OCI-LY1 (cell line): Measurements from ENCODE around the gene SSBP3.

ENCODE experiments used
- H2AFZ ChIP-seq: fragments of 200-600 bp; sonication (generic), shearing (Covaris generic); 2 replicates; pipeline ENCODE4 v1.6.0; 2014; ENCODE audit warnings: antibody characterized with exemption, mild to moderate bottlenecking, low read length
- H3F3A ChIP-seq: fragments of 200-600 bp; sonication (generic), shearing (Covaris generic); 2 replicates; pipeline ENCODE4 v1.6.0; 2014; ENCODE audit warnings: mild to moderate bottlenecking, antibody characterized with exemption, low read length, moderate library complexity; ENCODE audit not compliant: insufficient read depth
- H3K27ac ChIP-seq: fragments of 200-600 bp; sonication (generic); 2 replicates; pipeline ENCODE4 v1.5.1; 2014; ENCODE audit warnings: low read length, mixed run types, mild to moderate bottlenecking, low read depth; ENCODE audit not compliant: poor library complexity, severe bottlenecking
- H3K27me3 ChIP-seq: fragments of 200-600 bp; sonication (generic); 2 replicates; pipeline ENCODE4 v1.6.0; 2014; ENCODE audit warnings: antibody characterized with exemption, mild to moderate bottlenecking, low read length, moderate library complexity; ENCODE audit not compliant: insufficient read depth
- H3K36me3 ChIP-seq: fragments of 200-600 bp; sonication (generic); 2 replicates; pipeline ENCODE4 v1.6.1; 2014; ENCODE audit warnings: mild to moderate bottlenecking, antibody characterized with exemption, low read length, moderate library complexity, mixed read lengths; ENCODE audit not compliant: insufficient read depth
- H3K4me1 ChIP-seq: fragments of 200-600 bp; sonication (generic); 2 replicates; pipeline ENCODE4 v1.5.1; 2014; ENCODE audit warnings: mild to moderate bottlenecking, low read length, moderate library complexity; ENCODE audit not compliant: insufficient read depth, severe bottlenecking
- H3K4me2 ChIP-seq: fragments of 200-600 bp; sonication (generic), shearing (Covaris generic); 2 replicates; pipeline ENCODE4 v1.6.1; 2014; ENCODE audit warnings: low read length
- H3K4me3 ChIP-seq: fragments of 200-600 bp; sonication (generic); 2 replicates; pipeline ENCODE4 v1.5.1; 2014; ENCODE audit warnings: low read length, low read depth, mild to moderate bottlenecking, mixed read lengths; ENCODE audit not compliant: poor library complexity, severe bottlenecking
- H3K79me2 ChIP-seq: fragments of 200-600 bp; shearing (Covaris generic); 2 replicates; pipeline ENCODE4 v1.6.1; 2016; ENCODE audit warnings: mixed run types, low read length, mixed read lengths; ENCODE audit not compliant: insufficient read depth
- H3K9ac ChIP-seq: fragments of 200-600 bp; sonication (generic), shearing (Covaris generic); 2 replicates; pipeline ENCODE4 v1.6.1; 2014; ENCODE audit warnings: mild to moderate bottlenecking, low read length, mixed read lengths
- H3K9me2 ChIP-seq: fragments of 200-600 bp; sonication (generic), shearing (Covaris generic); 2 replicates; pipeline ENCODE4 v1.6.1; 2014; ENCODE audit warnings: low read depth, mild to moderate bottlenecking, low read length, mixed read lengths
- H3K9me3 ChIP-seq: fragments of 200-600 bp; shearing (Covaris generic); 2 replicates; pipeline ENCODE4 v1.6.1; 2014; ENCODE audit warnings: low read length, mixed read lengths
- H4K20me1 ChIP-seq: fragments of 200-600 bp; sonication (generic), shearing (Covaris generic); 2 replicates; pipeline ENCODE4 v1.6.0; 2016; ENCODE audit warnings: mild to moderate bottlenecking, low read length; ENCODE audit not compliant: insufficient read depth
- CTCF ChIP-seq: fragments of 200-600 bp; sonication (generic), shearing (Covaris generic); IDR thresholded peaks from 2 replicates; pipeline ENCODE4 v1.5.1; 2017; ENCODE audit warnings: mild to moderate bottlenecking, antibody characterized with exemption, low read length, moderate library complexity, mixed read lengths
- EZH2 ChIP-seq: fragments of 200-600 bp; sonication (generic), shearing (Covaris generic); IDR thresholded peaks from 2 replicates; pipeline ENCODE4 v1.8.0; 2017; ENCODE audit warnings: borderline replicate concordance, mixed run types, mild to moderate bottlenecking, antibody characterized with exemption, low read length, moderate library complexity, mixed read lengths

The SSBP3 gene

GRCh38 chr1:54280651-54281050, 125.5 kb downstream of the SSBP3 start:
- H3K79me2 ChIP-seq = no peaks in the 10 kb centered on the region

GRCh38 chr1:54279457-54279856, 126.7 kb downstream of the SSBP3 start:
- no peak overlapping the region for H3K27ac ChIP-seq
- H4K20me1 ChIP-seq = no peaks in the 10 kb centered on the region
- no peaks in the 10 kb centered on the region for H3K79me2 ChIP-seq
- no peaks in the 10 kb centered on the region for H3F3A ChIP-seq
- TF ChIP-seq CTCF = no peak
- TF ChIP-seq EZH2 = no peak
- no peaks in the 10 kb centered on the region for H3K36me3 ChIP-seq
- no peak overlapping the region for H3K4me3 ChIP-seq
- H3K9ac ChIP-seq = no peak overlapping the region
- H3K4me1 ChIP-seq = no peaks in the 10 kb centered on the region
- H3K9me2 ChIP-seq = no peaks in the 10 kb centered on the region
- H3K27me3 ChIP-seq = no peaks in the 10 kb centered on the region
- no peaks in the 10 kb centered on the region for H3K9me3 ChIP-seq
- no peak overlapping the region for H3K4me2 ChIP-seq
- no peak overlapping the region for H2AFZ ChIP-seq

More at GRCh38 chr1:54280651-54281050, 125.5 kb downstream of the SSBP3 start:
- Histone ChIP-seq H3K9ac (no peak overlapping the region), H3K4me2 (no peak overlapping the region), H3K27me3 (no peaks in the 10 kb centered on the region), H3F3A (no peaks in the 10 kb centered on the region), H2AFZ (no peak overlapping the region), H3K27ac (no peak overlapping the region), H3K4me1 (no peaks in the 10 kb centered on the region), H4K20me1 (no peaks in the 10 kb centered on the region), H3K9me2 (no peaks in the 10 kb centered on the region), H3K9me3 (no peaks in the 10 kb centered on the region), H3K4me3 (no peak overlapping the region), H3K36me3 (no peaks in the 10 kb centered on the region)
- no peak for TF ChIP-seq CTCF
- no peak for TF ChIP-seq EZH2

- Histone ChIP-seq H3K9me3 (no peaks in the 10 kb centered on the region), H3K27ac (no peak overlapping the region), H3K36me3 (no peaks in the 10 kb centered on the region), H4K20me1 (no peaks in the 10 kb centered on the region), H3K79me2 (no peaks in the 10 kb centered on the region), H3K27me3 (no peaks in the 10 kb centered on the region), H3K4me1 (no peaks in the 10 kb centered on the region), H3K9ac (no peak overlapping the region), H3K4me2 (no peak overlapping the region), H3K9me2 (no peaks in the 10 kb centered on the region), H3F3A (no peaks in the 10 kb centered on the region), H2AFZ (no peak overlapping the region), H3K4me3 (no peak overlapping the region)
- no peak for TF ChIP-seq CTCF
- TF ChIP-seq EZH2 = no peak
These were observed 127.2 kb downstream of the SSBP3 start for GRCh38 chr1:54278941-54279422.
